GM23248 (cell line): Measurements from ENCODE around the gene PDE8A.

Experiments used
- EZH2 ChIP-seq: fragments of 200-600 bp; sonication (generic); IDR thresholded peaks from 2 replicates; pipeline ENCODE4 v1.6.1; 2018; ENCODE audit warnings: antibody characterized with exemption, mild to moderate bottlenecking; ENCODE audit not compliant: insufficient read depth, poor library complexity, severe bottlenecking
- EZH2phosphoT487 ChIP-seq: fragments of 200-600 bp; sonication (generic); IDR thresholded peaks from 2 replicates; pipeline ENCODE4 v1.6.1; 2018; ENCODE audit warnings: antibody characterized with exemption, moderate library complexity, mild to moderate bottlenecking, low read depth; ENCODE audit not compliant: insufficient read depth

GRCh38 chr15:85108136-85108535, 126.5 kb downstream of the PDE8A start:
- no peak for TF ChIP-seq EZH2phosphoT487
- no peak for TF ChIP-seq EZH2
